ENCODE measurements around the gene PFAS. TPM values are rescaled to one million over a fixed set of nuclear protein-coding genes. Genes with fewer than 3 reads are reported as not detected.
"Not testable (repeated sequence)": the region's sequence is repeated elsewhere in the genome, so short reads cannot be mapped to it uniquely, and the experiment has no call there.

Gene PFAS
- total RNA-seq, 4 donors from 2014 or later: 7.4 to 63.5 (median 14.0) TPM

- Histone ChIP-seq H3K4me3 (peak overlapping the region; percentile 44 to 58 (median 54)), H3K27me3 (no peaks in the 10 kb centered on the region), H3K9me3 (no peaks in the 10 kb centered on the region), H3K4me1 (peaks cover 0 to 13% (median 7%) of the 10 kb centered on the region in 4 donors), H3K36me3 (no peaks in the 10 kb centered on the region), H3K27ac (peak overlapping the region; percentile 36 to 70 (median 67))
- no peak for DNase-seq
- TF ChIP-seq POLR2A (IDR thresholded peaks at IDR 0.05) (no peak), CTCF (IDR thresholded peaks at IDR 0.05) (no peak)
Observed at GRCh38 chr17:8210761-8211458, 38.2 kb upstream of the PFAS start.

GRCh38 chr17:8212312-8213180 is 36.5 kb upstream of the PFAS start:
- H3K36me3 ChIP-seq: no peaks in the 10 kb centered on the region
- TF ChIP-seq CTCF (IDR thresholded peaks at IDR 0.05) (no peak), POLR2A (IDR thresholded peaks at IDR 0.05) (no peak)
- H3K27me3 ChIP-seq: no peaks in the 10 kb centered on the region
- DNase-seq: no peak
- H3K4me3 ChIP-seq: no peak overlapping the region
- H3K27ac ChIP-seq: no peak overlapping the region
- H3K9me3 ChIP-seq: no peaks in the 10 kb centered on the region
- H3K4me1 ChIP-seq: peaks cover 0 to 13% (median 7%) of the 10 kb centered on the region in 4 donors

- H3K27me3 ChIP-seq, DNase-seq: not testable (repeated sequence)
Observed at GRCh38 chr17:8214000-8214399, 35.1 kb upstream of the PFAS start.

GRCh38 chr17:8220783-8221662 is 28.1 kb upstream of the PFAS start:
- TF ChIP-seq POLR2A (IDR thresholded peaks at IDR 0.05) (no peak), CTCF (IDR thresholded peaks at IDR 0.05) (no peak)
- H3K4me3 ChIP-seq: peak overlapping the region; percentile 53 to 78 (median 58)
- H3K36me3 ChIP-seq: no peaks in the 10 kb centered on the region
- H3K27ac ChIP-seq: peak overlapping the region; percentile 92 to 99 (median 98)
- no peaks in the 10 kb centered on the region for H3K27me3 ChIP-seq
- H3K9me3 ChIP-seq: no peaks in the 10 kb centered on the region
- peak; percentile 86 to 95 (median 88) for DNase-seq
- peaks cover 3 to 21% (median 4%) of the 10 kb centered on the region in 4 donors for H3K4me1 ChIP-seq

More at GRCh38 chr17:8214000-8214399, 35.1 kb upstream of the PFAS start:
- H3K4me1 ChIP-seq: peaks cover 0 to 13% (median 7%) of the 10 kb centered on the region in 4 donors
- not testable (repeated sequence) for H3K4me3 ChIP-seq, H3K27ac ChIP-seq, H3K9me3 ChIP-seq, H3K36me3 ChIP-seq

GRCh38 chr17:8221663-8222379 is 27.3 kb upstream of the PFAS start:
- peak overlapping the region; percentile 92 to 99 (median 98) for H3K27ac ChIP-seq
- TF ChIP-seq POLR2A (IDR thresholded peaks at IDR 0.05): no peak
- TF ChIP-seq CTCF (IDR thresholded peaks at IDR 0.05): no peak
- peak overlapping the region; percentile 53 to 78 (median 58) for H3K4me3 ChIP-seq
- no peaks in the 10 kb centered on the region for H3K36me3 ChIP-seq
- peak; percentile 79 to 94 (median 90) for DNase-seq
- no peaks in the 10 kb centered on the region for H3K27me3 ChIP-seq
- peaks cover 3 to 22% (median 4%) of the 10 kb centered on the region in 4 donors for H3K4me1 ChIP-seq
- no peaks in the 10 kb centered on the region for H3K9me3 ChIP-seq

Data from Peyer's patch (tissue), 4 donors.